Articular chondrocyte of knee joint (primary cell): ENCODE results near the gene LIPH. TPM values are rescaled to one million over a fixed set of nuclear protein-coding genes. Genes with fewer than 3 reads are reported as not detected.

ENCODE experiments used
- total RNA-seq: library from RNA; depleted of rRNA; stranded (reverse); fragments of >200 nt; gene quantifications from 2 replicates; pipeline ENCODE4 v1.2.3, GENCODE V29; 2012

The LIPH gene
- total RNA-seq = under 0.01 TPM in 1 of 2 replicates, not detected in the other

DNA sequence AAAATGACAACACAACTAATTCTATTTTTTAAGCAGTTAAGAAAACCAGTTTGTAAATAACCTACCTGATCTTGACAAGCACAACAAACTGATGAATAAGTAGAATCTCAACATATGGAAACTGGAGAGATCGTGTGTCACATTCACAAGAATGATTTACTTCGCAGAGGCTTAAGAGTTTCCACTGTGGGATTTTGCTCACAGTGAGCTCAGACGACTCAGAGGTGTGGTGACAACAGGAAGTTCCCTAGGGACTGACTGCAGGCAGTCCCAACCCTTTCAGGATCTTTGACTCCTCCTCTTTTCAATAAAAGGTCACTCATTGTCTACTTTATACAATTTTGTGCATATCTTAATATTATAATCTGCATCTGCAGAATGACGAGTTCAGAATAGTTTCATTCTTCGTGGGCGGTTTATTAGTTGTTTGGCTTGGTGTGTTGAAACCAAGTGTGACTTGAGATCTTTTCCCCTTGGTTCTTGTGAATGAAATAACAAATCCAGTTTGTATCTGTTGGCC, at the start of gene LIPH:
Gene LIPH (minus strand): TSS at position 231 of the 520 bp plus-strand sequence. CDS start 117 bp downstream, at position 114.

DNA sequence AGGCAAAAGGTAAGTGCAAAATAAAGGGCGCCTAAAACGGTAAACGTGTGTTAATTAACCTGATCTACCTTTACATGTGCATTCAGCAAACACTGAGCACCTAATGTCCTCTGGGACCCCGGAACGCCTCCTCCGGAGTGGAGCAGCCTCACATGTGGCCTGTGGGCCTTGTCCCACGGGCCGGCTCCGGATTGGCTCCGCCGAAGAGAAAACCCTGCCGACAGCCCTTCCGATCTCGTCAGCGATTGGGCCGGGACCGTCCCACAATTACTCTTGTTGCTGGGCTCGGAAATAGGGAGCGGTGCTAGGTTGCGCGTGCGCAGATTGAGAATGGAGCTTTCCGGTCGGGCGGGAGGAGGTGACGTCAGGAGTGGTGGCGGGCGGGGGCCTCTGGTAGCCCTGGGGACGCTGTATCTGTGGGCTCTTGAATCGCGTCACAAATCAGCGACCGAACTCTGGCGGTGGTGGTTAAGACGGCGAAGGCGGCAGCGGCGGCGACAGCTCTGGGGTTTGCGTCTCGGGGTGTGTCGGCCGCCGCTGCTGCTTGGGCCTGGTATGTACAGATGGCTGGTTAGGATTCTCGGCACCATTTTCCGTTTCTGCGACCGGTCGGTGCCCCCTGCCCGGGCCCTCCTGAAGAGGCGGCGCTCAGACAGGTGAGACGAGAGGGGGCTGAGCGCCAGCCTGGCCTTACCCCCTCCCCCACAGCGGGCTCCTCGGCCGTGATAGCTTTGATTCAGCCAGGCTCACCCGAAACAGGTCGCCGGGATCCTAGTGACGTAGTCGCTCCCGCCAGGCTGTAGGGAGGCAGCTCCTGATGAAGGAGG, 33.7 kb upstream of the LIPH start, which contains the start of gene SENP2:
Gene SENP2 (plus strand): TSS at position 437 of the 827 bp plus-strand sequence. CDS start 119 bp downstream, at position 556.

DNA sequence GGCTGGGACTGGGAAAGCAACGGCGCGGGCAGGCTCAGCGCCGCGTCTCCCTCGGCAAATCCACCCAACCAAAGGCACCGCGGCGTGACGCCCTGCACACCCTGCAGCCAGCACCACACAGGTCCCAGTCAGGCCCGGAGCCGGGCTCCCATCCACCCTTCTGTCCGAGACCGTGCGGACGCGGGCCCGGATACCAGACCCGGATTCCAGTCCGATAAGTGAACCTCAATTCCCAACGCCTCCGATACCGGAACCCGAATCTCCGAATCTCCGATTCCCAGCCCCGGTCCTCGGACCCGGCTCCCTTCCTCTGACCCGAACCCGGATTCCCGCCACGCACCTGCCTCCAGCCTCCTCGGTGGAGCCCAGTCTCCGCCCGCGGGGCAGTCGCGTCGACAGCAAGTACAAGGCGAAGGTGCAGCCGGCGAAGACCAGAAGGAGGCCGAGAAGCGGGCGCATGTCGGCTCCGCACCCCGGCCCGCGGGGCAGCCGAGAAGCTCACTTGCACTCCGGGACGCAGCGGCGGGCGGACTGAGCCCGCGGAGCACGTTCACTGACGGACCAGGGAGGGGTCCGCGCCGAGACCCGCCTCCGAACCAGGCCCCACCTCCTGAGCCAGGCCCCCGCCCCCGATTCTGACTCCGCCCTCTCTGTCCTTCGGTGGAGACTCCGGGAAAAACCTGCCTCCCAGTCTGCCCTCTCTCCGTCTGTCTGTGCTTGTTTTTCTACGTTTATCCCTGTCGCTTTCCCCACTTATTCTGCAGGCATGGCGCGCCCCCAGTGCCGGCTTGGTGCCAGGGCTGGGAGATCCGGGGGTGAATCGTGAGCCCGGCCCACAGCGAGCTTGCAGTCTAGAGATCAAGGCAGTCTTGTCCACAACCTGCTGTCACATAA, 53.6 kb downstream of the LIPH start, which contains the start of gene TMEM41A:
Gene TMEM41A (minus strand): TSS at position 533 of the 894 bp plus-strand sequence. CDS start 74 bp downstream, at position 459.

Other genes starting within 250 kb of the LIPH start
- gene MAP3K13, start 189.5 kb downstream of the LIPH start, total RNA-seq = 21.4 and 23.9 TPM in 2 replicates
- gene TMEM41A, start 53.6 kb downstream of the LIPH start, total RNA-seq = 10.8 and 12.5 TPM in 2 replicates
- 33.8 TPM in 2 replicates for gene SENP2, start 33.7 kb upstream of the LIPH start, total RNA-seq